ENCODE results near the gene ADAMTS19. TPM values are rescaled to one million over a fixed set of nuclear protein-coding genes. Genes with fewer than 3 reads are reported as not detected.
"Not testable (repeated sequence)": the region's sequence is repeated elsewhere in the genome, so short reads cannot be mapped to it uniquely, and the experiment has no call there.

Gene ADAMTS19
- total and polyA plus RNA-seq, 8 donors = 0.12 to 1.7 (median 0.35) TPM

GRCh38 chr5:129619782-129620181, 159.7 kb downstream of the ADAMTS19 start:
- H3K27me3 ChIP-seq = no peaks in the 10 kb centered on the region
- no peak overlapping the region for H3K4me3 ChIP-seq
- intact Hi-C loops (cut with DNase I) = no loop called here
- ATAC-seq = no peak
- H3K27ac ChIP-seq = no peak overlapping the region
- no peak for TF ChIP-seq CTCF (IDR thresholded peaks at IDR 0.05)
- DNase-seq = no peak
- no peaks in the 10 kb centered on the region for H3K4me1 ChIP-seq
- no peaks in the 10 kb centered on the region for H3K36me3 ChIP-seq
- no peaks in the 10 kb centered on the region for H3K9me3 ChIP-seq

- DNase-seq = no peak
- no peak for ATAC-seq
- no peak for TF ChIP-seq CTCF (IDR thresholded peaks at IDR 0.05)
- Histone ChIP-seq H3K27me3 (no peaks in the 10 kb centered on the region), H3K27ac (no peak overlapping the region), H3K4me3 (no peak overlapping the region), H3K4me1 (no peaks in the 10 kb centered on the region), H3K36me3 (no peaks in the 10 kb centered on the region), H3K9me3 (peaks cover 0 to 2% of the 10 kb centered on the region in 2 donors)
- intact Hi-C loops (cut with DNase I) = no loop called here
Measured at GRCh38 chr5:129622531-129622930, 162.4 kb downstream of the ADAMTS19 start.

DNA sequence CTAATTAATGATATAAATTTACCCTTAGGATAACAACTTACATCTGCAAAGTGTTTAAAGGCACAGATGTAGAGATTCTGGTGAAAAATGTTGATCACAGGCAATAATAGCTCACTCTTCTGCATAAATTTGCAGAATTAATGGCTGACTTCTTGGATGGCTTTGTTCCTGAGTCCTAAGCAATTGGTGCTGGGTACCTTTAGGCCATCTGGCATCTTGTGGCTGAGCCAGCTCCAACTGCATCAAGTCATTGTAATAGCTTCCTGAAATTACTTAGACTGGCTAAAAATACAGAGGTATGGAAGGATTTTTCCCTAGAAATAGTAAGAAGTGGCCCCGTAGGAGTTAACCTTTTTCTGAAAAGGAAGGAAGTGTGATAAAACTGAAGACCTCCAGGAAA, 169.5 kb downstream of the ADAMTS19 start:
- H3K27me3 ChIP-seq = no peaks in the 10 kb centered on the region
- no peaks in the 10 kb centered on the region for H3K4me1 ChIP-seq
- H3K27ac ChIP-seq = no peak overlapping the region
- DNase-seq (no peak), ATAC-seq (no peak)
- H3K9me3 ChIP-seq = peaks cover 0 to 12% of the 10 kb centered on the region in 2 donors
- TF ChIP-seq CTCF (IDR thresholded peaks at IDR 0.05) = no peak
- no peak overlapping the region for H3K4me3 ChIP-seq
- intact Hi-C loops (cut with DNase I) = no loop called here
- H3K36me3 ChIP-seq = no peaks in the 10 kb centered on the region

- Histone ChIP-seq H3K4me1 (no peaks in the 10 kb centered on the region), H3K27me3 (no peaks in the 10 kb centered on the region), H3K9me3 (peaks cover 0 to 12% of the 10 kb centered on the region in 2 donors), H3K36me3 (no peaks in the 10 kb centered on the region), H3K27ac (no peak overlapping the region), H3K4me3 (no peak overlapping the region)
- TF ChIP-seq CTCF (IDR thresholded peaks at IDR 0.05) = no peak
- DNase-seq (no peak), ATAC-seq (no peak)
- intact Hi-C loops (cut with DNase I) = no loop called here
Measured at GRCh38 chr5:129630101-129630500, 170.0 kb downstream of the ADAMTS19 start.

GRCh38 chr5:129631961-129632360, 171.9 kb downstream of the ADAMTS19 start:
- Histone ChIP-seq H3K27me3 (no peaks in the 10 kb centered on the region), H3K9me3 (peaks cover 0 to 12% of the 10 kb centered on the region in 2 donors), H3K4me1 (no peaks in the 10 kb centered on the region), H3K36me3 (no peaks in the 10 kb centered on the region), H3K4me3 (no peak overlapping the region), H3K27ac (no peak overlapping the region)
- ATAC-seq (no peak), DNase-seq (no peak)
- TF ChIP-seq CTCF (IDR thresholded peaks at IDR 0.05) = no peak
- intact Hi-C loops (cut with DNase I) = no loop called here

DNA sequence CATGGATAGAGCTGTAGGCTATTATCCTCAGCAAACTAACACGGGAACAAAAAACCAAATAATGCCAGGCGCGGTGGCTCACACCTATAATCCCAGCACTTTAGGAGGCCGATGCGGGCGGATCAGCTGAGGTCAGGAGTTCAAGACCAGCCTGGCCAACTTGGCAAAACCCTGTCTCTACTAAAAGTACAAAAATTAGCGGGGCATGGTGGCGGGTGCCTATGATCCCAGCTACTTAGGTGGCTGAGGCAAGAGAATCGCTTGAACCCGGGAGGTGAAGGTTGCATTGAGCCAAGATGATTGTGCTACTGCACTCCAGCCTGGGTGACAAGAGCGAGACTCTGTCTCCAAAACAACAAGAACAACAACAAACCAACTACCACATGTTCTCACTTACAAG, 177.4 kb downstream of the ADAMTS19 start:
- ATAC-seq; H3K4me3 ChIP-seq; H3K27ac ChIP-seq; H3K27me3 ChIP-seq; H3K36me3 ChIP-seq; intact Hi-C loops (cut with DNase I); H3K4me1 ChIP-seq: not testable (repeated sequence)
- DNase-seq = peak in 1 of 4 donors; percentile 38
- H3K9me3 ChIP-seq = peaks cover 0 to 10% of the 10 kb centered on the region in 2 donors
